Inflammatory macrophage treated with lipopolysaccharide for 4 hours (primary cell): ENCODE results near the gene PRRT1B.
"Not testable (repeated sequence)": the region's sequence is repeated elsewhere in the genome, so short reads cannot be mapped to it uniquely, and the experiment has no call there.

Experiments used
- DNase-seq: peaks from one replicate; pipeline ENCODE4 v3.0.0-alpha.2; 2020

Gene PRRT1B

GRCh38 chr9:131523086-131523388, 22.3 kb upstream of the PRRT1B start:
- no peak for DNase-seq

- no peak for DNase-seq
Measured at GRCh38 chr9:131523451-131524435, 21.6 kb upstream of the PRRT1B start.

GRCh38 chr9:131524665-131525315, 20.5 kb upstream of the PRRT1B start:
- DNase-seq, result no peak

- no peak for DNase-seq
Measured at GRCh38 chr9:131525643-131526565, 19.4 kb upstream of the PRRT1B start.

- no peak for DNase-seq
Measured at GRCh38 chr9:131528186-131528585, 17.1 kb upstream of the PRRT1B start.

GRCh38 chr9:131528886-131529505, 16.3 kb upstream of the PRRT1B start:
- no peak for DNase-seq

- DNase-seq, result no peak
Measured at GRCh38 chr9:131529597-131530545, 15.5 kb upstream of the PRRT1B start.

- DNase-seq, result peak; percentile 23
Measured at GRCh38 chr9:131530546-131530919, 14.8 kb upstream of the PRRT1B start.

- DNase-seq, result peak; percentile 79
Measured at GRCh38 chr9:131530920-131531832, 14.1 kb upstream of the PRRT1B start, which contains the start of gene UCK1. TSS of gene UCK1 (minus strand) at chr9:131531263. CDS start at chr9:131531174, 89 bp downstream.

GRCh38 chr9:131534721-131535237, 10.5 kb upstream of the PRRT1B start:
- no peak for DNase-seq

GRCh38 chr9:131537946-131538345, 7.4 kb upstream of the PRRT1B start:
- DNase-seq, result no peak

GRCh38 chr9:131539223-131539923, 6.0 kb upstream of the PRRT1B start:
- DNase-seq, result no peak

GRCh38 chr9:131543141-131543540, 2.2 kb upstream of the PRRT1B start:
- no peak for DNase-seq

GRCh38 chr9:131545786-131546335, 538 bp downstream of the PRRT1B start:
- no peak for DNase-seq

- DNase-seq, result no peak
Measured at GRCh38 chr9:131546336-131547084, 1.2 kb downstream of the PRRT1B start.

- not testable (repeated sequence) for DNase-seq
Measured at GRCh38 chr9:131549186-131549585, 3.9 kb downstream of the PRRT1B start.

GRCh38 chr9:131550465-131550864, 5.1 kb downstream of the PRRT1B start:
- not testable (repeated sequence) for DNase-seq

- DNase-seq, result no peak
Measured at GRCh38 chr9:131552030-131552429, 6.7 kb downstream of the PRRT1B start.
